HG03520 (cell line): ENCODE measurements around the gene CEP250.
"Not testable (repeated sequence)": the region's sequence is repeated elsewhere in the genome, so short reads cannot be mapped to it uniquely, and the experiment has no call there.

Experiments
- ATAC-seq: cut with Tn5 transposase; IDR thresholded peaks from one replicate; pipeline ENCODE4 v1.9.1; 2021; ENCODE audit warnings: mild to moderate bottlenecking, moderate library complexity; ENCODE audit not compliant: unreplicated experiment

Gene CEP250

DNA sequence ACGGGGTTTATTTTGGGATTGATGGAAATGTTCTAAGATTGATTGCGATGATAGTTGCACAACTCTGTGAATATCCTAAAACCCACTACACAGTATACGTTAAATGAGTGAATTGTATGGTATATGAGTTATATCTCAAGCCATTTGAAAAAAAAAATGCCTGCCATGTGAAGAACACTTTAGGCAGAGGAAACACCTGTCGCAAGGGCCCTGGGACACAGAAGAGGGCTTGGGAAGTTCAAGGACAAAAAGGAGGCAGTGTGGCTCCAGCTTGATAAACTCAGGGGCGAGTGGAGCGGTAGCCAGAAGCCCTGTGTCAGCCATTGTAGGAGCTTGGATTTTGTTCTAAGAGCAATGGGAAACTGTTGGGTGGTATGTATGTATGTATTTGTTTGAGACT lies 37.0 kb downstream of the CEP250 start:
- ATAC-seq, result no peak

DNA sequence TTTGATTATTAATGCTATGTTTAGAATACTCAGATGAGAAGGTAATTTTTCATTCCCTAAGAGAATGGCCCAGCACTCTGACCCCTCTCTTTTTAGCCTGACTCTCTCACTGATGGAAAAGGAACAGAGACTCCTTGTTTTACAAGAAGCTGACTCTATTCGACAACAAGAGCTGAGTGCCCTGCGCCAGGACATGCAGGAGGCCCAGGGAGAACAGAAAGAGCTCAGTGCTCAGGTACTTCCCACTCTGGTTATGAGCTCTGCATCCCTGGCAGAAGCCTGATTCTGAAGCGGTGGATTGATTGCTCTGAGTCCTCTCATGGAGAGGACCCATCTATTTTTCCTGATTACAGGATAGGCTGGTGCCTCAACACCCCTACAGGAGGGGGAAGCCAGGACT lies 41.1 kb downstream of the CEP250 start:
- ATAC-seq, result no peak

DNA sequence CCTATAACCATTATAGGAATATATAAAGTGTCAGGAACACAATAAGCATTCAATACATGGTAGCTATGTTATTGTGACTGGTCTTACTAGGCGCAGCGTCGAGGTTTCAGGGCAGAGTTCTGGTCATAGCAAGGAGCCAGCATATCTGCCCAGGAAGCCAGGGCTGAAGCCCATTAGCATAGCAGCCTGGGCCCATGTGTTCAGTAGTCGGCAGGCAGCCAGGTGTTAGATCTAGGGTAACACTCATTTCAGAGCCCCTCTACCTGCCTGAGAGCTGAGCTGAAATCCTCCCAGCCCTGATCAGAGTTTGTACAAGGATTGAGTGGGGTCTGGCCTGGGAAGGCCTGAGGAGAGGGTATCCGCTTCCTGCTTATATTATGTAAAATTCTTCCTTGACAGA lies 41.9 kb downstream of the CEP250 start:
- no peak for ATAC-seq

DNA sequence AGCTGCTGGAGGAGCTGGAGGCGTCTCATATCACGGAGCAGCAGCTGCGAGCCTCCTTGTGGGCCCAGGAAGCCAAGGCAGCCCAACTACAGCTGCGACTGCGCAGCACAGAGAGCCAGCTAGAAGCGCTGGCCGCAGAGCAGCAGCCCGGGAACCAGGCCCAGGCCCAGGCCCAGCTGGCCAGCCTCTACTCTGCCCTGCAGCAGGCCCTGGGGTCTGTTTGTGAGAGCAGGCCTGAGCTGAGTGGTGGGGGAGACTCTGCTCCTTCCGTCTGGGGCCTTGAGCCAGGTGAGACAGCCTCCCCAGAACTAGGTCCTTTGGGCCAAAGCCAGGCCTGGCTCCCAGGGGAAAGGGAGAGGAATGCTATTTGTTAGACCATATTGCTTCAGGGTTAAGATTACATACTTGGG lies 42.4 kb downstream of the CEP250 start:
- ATAC-seq, result no peak

DNA sequence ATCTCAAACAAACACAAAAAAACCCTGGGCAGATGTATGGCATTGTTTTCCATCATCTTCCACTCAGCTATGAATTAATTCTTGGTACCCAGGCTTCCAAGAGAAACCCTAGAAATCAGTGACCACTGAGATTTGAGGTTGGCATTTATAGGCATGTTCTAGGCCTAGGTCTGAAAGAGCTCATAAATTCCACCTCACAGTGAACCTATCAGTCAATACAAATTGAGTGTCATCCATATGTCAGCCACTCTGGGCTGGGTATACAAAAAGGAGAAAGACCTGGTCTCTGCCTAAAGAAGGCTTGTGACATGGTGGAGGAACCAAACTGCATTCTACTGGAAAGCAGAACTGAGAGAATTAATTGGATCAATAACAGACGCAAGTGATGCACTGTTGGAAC lies 43.9 kb downstream of the CEP250 start:
- no peak for ATAC-seq

DNA sequence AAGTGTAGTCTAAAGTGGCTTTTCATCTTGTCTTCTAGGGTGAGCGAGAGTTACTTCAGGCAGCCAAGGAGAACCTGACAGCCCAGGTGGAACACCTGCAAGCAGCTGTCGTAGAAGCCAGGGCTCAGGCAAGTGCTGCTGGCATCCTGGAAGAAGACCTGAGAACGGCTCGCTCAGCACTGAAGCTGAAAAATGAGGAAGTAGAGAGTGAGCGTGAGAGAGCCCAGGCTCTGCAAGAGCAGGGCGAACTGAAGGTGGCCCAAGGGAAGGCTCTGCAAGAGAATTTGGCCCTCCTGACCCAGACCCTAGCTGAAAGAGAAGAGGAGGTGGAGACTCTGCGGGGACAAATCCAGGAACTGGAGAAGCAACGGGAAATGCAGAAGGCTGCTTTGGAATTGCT lies 47.0 kb downstream of the CEP250 start:
- no peak for ATAC-seq

DNA sequence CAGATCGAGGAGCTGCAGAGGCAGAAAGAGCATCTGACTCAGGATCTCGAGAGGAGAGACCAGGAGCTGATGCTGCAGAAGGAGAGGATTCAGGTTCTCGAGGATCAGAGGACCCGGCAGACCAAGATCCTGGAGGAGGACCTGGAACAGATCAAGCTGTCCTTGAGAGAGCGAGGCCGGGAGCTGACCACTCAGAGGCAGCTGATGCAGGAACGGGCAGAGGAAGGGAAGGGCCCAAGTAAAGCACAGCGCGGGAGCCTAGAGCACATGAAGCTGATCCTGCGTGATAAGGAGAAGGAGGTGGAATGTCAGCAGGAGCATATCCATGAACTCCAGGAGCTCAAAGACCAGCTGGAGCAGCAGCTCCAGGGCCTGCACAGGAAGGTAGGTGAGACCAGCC lies 47.9 kb downstream of the CEP250 start:
- ATAC-seq, result no peak

DNA sequence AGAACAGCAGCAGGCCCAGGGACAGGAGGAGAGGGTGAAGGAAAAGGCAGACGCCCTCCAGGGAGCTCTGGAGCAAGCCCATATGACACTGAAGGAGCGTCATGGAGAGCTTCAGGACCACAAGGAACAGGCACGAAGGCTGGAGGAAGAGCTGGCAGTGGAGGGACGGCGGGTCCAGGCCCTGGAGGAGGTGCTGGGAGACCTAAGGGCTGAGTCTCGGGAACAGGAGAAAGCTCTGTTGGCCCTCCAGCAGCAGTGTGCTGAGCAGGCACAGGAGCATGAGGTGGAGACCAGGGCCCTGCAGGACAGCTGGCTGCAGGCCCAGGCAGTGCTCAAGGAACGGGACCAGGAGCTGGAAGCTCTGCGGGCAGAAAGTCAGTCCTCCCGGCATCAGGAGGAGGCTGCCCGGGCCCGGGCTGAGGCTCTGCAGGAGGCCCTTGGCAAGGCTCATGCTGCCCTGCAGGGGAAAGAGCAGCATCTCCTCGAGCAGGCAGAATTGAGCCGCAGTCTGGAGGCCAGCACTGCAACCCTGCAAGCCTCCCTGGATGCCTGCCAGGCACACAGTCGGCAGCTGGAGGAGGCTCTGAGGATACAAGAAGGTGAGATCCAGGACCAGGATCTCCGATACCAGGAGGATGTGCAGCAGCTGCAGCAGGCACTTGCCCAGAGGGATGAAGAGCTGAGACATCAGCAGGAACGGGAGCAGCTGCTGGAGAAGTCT lies 48.6 kb downstream of the CEP250 start:
- ATAC-seq, result no peak

DNA sequence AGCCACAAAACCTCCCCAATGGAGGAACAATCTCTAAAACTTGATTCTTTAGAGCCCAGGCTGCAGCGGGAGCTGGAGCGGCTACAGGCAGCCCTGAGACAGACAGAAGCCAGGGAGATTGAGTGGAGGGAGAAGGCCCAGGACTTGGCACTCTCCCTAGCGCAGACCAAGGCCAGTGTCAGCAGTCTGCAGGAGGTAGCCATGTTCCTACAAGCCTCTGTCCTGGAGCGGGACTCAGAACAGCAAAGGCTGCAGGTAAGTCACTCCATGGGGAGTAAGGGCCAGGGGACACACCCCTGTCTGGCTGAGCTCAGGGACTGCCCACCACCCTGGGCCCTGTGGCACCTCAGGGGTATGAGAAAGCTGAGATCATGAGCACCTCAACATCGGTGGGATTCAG lies 49.4 kb downstream of the CEP250 start:
- ATAC-seq, result no peak

DNA sequence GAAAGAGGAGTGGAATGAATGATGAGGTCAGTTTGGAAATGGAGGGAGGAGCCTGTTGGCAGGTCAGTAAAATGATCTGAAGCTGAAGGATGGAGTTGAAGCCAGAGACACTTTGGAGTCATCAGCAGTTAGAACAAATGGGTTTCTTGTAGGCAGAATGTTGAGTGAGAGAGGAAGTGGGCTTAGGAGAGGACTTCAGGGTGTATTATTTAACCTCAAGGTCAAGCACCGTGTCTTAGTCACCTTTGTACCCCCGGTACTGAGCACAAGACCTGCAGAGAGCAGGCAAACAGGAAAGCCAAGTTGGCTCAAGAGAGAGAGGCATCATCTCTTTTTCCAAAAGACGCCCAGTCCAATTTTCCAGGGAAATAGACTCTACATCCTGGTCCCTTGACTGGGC lies 50.8 kb downstream of the CEP250 start:
- ATAC-seq, result no peak

DNA sequence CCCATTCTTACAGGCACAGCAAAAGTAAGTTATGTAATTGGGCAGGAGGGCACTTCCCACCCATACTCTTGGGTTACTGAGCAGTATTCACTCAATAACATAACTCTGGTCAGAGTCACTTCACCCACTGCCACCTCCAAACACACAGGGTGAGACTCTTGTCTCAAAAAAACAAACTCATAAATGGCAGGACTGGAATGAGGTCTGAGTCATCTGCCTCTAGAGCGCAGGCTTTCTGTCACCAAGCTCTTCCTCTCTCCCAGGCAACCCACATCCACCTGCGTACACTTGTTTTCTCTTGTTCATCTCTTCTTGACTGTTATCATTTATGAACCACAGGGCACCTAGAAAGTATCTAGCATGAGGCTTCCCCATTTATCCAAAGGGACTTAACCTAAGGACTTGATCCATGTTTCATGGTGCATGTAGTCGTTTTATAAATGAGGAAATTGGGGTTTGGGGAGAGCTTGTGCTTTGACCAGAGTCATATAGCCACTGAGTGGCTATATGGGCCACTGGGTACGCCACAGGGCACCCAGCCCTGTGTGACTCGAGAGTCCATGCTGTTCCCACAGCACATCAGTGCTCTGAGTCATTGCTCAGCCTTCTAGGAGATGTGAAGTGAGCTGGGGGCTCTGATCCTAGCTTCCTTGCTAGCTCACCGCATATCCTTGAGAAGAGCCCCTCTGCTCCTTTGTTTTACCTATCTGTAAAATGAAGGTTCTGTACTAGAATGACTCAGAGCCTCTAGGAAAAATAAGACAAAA lies 51.7 kb downstream of the CEP250 start:
- ATAC-seq, result no peak

DNA sequence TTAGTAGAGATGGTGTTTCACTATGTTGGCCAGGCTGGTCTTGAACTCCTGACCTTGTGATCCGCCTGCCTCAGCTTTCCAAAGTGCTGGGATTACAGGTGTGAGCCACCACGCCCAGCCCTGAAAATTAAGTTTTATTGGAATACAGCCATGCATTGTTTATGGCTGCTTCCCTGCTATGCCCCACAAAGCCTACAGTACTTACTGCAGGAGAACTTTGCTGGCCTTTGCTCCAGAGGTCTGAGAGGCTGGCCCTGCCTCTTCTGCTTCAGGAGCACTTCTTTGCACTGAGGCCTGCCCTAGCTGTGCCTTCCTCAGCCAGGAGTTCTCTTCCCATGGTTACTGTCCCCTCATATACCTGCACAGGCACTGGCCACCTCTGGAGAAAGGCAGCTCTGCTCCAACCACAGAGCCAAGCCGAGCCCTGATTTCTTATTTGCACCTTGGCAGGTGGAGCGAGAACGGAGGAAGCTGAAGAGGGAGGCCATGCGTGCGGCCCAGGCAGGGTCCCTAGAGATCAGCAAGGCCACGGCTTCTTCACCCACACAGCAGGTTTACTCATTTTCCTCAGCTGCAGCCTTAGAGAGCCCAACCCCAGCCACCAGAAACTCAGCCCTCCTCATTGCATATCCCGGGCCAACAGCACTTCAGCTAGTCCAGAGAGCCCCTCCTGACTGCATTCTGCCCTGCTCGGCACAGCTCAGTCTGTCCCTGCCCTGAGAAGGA lies 53.3 kb downstream of the CEP250 start:
- no peak for ATAC-seq

DNA sequence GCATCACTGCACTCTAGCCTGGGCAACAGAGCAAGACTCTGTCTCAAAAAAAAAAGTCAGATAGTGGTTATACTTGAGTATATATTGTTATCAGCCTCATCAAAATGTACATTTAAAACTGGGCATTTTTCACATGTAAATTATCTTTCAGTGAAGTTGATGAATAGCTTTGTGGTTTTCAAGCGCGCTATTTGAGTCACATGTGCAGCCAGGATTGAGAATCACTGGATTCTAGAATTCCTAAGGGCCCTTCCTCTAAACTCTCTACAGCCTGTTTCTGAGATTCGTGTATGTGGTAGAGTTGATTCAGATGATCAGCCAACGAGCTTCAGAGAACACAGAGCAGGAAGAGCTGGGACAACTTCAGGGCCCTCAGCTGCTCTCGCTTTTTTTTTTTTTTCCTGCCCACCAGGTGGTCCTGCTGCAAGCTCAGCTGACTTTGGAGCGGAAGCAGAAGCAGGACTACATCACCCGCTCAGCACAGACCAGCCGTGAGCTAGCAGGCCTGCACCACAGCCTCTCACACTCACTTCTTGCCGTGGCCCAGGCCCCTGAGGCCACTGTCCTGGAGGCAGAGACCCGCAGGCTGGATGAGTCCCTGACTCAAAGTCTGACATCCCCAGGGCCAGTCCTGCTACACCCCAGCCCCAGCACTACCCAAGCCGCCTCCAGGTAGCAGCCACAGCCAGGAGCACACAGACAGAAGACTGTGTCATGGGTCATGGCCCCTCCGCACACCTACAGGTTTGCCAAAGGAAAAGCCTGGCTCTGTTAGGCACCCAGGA lies 55.7 kb downstream of the CEP250 start:
- no peak for ATAC-seq

DNA sequence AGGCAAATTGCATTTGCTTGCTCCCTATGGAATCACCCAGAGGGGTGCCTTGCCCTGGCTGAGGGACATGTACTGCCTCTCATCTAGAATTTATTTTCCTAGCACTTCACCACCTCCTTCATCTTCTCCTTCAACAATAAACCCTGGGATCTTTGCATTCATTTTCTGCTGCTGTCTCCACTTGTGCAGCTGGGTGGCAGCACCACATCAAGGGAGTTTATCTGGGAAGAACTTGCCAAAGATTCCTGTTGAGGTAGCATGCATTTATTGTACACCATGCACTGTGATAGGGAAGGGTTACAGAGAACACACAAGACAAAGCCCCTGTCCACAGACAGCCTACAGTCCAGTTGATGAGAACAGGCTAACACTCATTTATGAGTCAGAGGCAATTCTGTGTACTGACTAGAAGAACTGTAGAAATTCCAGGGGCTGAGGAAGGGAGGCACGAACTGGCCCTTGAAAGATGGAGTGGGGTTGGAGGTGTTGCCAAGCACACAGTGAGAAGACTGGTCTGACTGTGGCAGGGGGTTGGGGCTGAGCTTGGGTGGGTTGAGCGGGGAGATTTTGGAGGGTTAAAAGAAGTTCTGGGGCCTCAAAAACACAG lies 56.5 kb downstream of the CEP250 start:
- no peak for ATAC-seq

DNA sequence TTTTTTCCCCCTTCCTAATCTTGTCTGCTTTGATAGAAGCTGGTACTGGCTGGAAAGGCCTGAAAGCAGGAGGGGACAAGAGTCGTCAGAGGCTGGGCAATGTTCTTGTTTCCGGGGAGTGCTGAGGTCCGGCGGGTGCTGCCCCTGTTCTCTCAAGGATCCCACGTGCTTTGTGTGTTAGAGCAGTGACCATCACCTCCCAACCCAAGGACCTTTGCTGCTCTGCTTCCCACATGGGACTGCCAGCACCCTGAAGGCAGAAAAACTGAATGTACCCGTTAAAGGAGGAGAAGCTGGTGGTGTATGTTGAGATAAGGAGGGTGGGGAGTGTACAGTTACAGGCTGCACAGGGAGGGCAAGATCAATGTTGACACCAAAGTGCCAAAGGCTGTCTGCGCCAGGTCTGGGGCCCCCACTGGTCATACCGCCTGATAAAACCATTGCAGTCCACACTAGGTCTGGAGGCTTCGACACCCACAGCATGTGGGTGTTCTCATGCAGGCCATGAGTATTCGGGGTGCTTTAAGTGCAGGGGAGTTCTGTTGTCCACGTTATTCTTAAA lies 59.1 kb downstream of the CEP250 start:
- ATAC-seq, result no peak

DNA sequence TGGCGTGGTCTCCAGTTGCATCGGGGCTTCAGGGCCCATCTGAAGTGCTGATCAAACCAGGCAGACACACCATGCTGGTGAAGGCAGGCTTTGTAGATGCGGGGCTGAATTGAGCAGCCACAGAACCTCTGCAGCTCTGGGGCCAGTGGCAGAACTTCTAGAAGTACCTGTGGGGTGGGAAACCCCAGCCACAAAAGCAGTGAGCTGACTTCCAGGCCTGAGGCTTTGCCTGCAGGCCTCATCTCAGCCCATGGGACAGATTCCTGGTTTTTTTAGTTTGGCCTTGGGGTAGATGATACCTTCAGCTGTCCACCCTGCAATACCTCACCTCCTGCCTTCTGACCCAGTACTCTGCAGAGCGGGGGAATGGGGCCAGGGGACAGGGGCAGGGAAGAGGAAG lies 59.9 kb downstream of the CEP250 start:
- ATAC-seq, result no peak

DNA sequence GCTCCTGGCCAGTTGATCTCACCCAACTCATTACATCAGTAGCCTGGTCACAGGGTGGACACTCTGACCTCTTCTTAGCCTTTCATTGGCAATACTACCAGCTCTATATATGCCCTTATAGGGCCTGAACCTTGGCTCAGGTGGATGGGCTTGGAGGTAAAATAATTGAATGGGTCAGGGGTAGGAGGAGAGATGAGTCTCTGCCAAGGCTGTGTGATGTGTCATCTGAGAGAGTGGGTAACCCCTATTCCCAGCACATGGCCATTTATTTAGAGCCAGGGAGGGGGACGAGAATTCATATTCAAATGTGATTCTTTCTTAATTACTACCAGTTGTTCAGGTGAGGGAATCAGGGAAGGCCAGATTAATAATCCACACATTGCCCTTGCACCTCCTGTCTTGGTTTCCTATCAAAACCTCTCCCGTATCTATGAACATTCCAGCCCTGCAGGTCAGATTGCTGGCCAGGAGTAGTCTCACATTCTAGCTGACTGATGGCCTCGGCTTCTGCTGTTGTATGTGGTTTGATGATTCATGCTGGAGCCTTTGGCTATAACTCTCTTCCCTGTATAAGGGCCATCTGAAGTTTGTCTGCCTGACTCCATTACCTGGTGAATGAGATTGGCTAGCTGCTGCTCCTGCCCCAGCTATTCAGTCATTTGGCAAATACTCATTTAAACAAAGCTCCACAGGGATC lies 60.7 kb downstream of the CEP250 start:
- no peak for ATAC-seq

DNA sequence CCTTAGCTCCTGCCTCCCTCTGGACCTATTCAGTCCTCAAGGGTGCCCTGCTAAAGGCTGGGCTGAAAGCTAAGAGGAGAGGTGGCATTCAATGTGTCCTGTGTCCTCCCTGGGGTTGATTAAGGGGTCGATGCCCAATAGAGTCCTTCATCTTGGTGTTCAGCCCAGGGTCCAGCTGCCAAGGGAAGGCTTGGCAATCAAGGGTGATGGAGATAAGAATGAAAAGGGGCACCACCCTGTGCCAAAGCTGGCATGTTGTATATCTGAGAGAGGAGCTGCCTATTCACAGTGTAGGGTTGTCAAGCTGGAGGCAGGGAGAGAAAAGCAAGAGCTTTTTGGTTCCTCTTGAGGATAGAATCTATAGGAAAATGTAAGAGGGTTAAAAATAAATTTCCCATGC lies 61.7 kb downstream of the CEP250 start:
- ATAC-seq, result no peak

DNA sequence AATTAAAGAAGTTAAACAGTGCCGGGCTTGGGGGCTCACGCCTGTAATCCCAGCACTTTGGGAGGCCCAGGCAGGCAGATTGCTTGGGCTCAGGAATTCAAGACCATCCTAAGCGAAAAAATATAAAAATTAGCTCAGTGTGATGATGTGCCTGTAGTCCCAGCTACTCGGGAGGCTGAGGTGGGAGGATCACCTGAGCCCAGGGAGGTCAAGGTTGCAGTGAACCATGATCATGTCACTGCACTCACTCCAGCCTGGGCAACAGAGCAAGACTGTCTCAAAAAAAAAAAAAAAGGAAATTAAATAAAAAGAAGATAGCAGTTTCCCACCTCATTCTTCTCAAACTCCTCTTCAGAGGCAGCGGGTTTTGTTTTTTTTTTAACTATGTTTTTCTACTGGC lies 62.4 kb downstream of the CEP250 start:
- ATAC-seq, result not testable (repeated sequence)

DNA sequence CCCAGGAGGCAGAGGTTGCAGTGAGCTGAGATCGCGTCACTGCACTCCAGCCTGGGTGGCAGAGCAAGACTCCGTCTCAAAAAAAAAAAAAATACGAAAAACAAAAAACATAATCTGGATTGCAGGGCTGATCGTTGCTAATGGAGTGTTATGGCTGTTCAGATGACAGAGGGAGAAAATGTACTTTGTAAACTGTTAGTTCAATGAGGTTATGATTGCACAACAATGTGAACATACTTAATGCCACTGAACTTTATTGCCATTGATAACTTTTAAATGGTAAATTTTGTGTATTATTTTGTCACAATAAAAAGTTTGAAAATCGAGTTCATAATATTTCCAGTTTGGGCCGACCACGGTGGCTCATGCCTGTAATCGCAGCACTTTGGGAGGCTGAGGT lies 63.6 kb downstream of the CEP250 start:
- ATAC-seq, result no peak
